GM23338 (cell line): ENCODE measurements around the gene CRADD. TPM values are rescaled to one million over a fixed set of nuclear protein-coding genes. Genes with fewer than 3 reads are reported as not detected.

Experiments used
- ATAC-seq: fragments of 200-7000 bp; cut with Tn5 transposase; 3 replicates; pipeline ENCODE4 v1.9.1; 2020
- DNase-seq: peaks from one replicate; pipeline ENCODE4 v3.0.0-alpha.2; 2015; ENCODE audit warnings: low spot score
- H2AFZ ChIP-seq: fragments of 200-600 bp; sonication (generic); 2 replicates; pipeline ENCODE4 v1.8.0; 2016; ENCODE audit warnings: antibody characterized with exemption, mild to moderate bottlenecking, moderate library complexity
- H3F3A ChIP-seq: fragments of 200-600 bp; sonication (generic); replicated peaks from 2 replicates; pipeline ENCODE4 v1.8.0; 2017; ENCODE audit warnings: antibody characterized with exemption, mixed run types, low read depth
- H3K27ac ChIP-seq: fragments of 200-600 bp; sonication (generic); 2 replicates; pipeline ENCODE4 v1.6.1; 2016; ENCODE audit warnings: low read depth
- H3K27me3 ChIP-seq: fragments of 200-600 bp; sonication (generic); 2 replicates; pipeline ENCODE4 v1.8.0; 2016; ENCODE audit warnings: mild to moderate bottlenecking, mixed run types, moderate library complexity; ENCODE audit not compliant: insufficient read depth
- H3K36me3 ChIP-seq: fragments of 200-600 bp; sonication (generic); 2 replicates; pipeline ENCODE4 v1.8.0; 2016; ENCODE audit warnings: mild to moderate bottlenecking; ENCODE audit not compliant: insufficient read depth
- H3K4me1 ChIP-seq: fragments of 200-600 bp; sonication (generic); 2 replicates; pipeline ENCODE4 v1.8.0; 2016; ENCODE audit warnings: mild to moderate bottlenecking, moderate library complexity; ENCODE audit not compliant: insufficient read depth
- H3K4me2 ChIP-seq: fragments of 200-600 bp; sonication (generic); 2 replicates; pipeline ENCODE4 v1.7.1; 2017; ENCODE audit warnings: mixed run types
- H3K4me3 ChIP-seq: fragments of 200-600 bp; sonication (generic); 2 replicates; pipeline ENCODE4 v1.6.1; 2016; ENCODE audit warnings: mixed run types
- H3K79me2 ChIP-seq: fragments of 200-600 bp; sonication (generic); replicated peaks from 2 replicates; pipeline ENCODE4 v1.8.0; 2017; ENCODE audit warnings: mild to moderate bottlenecking; ENCODE audit not compliant: insufficient read depth
- H3K9me2 ChIP-seq: fragments of 200-600 bp; sonication (generic); 2 replicates; pipeline ENCODE4 v1.8.0; 2017; ENCODE audit not compliant: insufficient read depth
- H4K20me1 ChIP-seq: fragments of 200-600 bp; sonication (generic); replicated peaks from 2 replicates; pipeline ENCODE4 v1.8.0; 2017; ENCODE audit warnings: mild to moderate bottlenecking; ENCODE audit not compliant: insufficient read depth
- H3K27ac Mint-ChIP-seq: 2 replicates; pipeline ENCODE4 v1.8.0; 2020; ENCODE audit warnings: inconsistent platforms, mild to moderate bottlenecking, moderate library complexity, mixed read lengths
- H3K27me3 Mint-ChIP-seq: 3 replicates; pipeline ENCODE4 v1.8.0; 2022; ENCODE audit warnings: low read depth, mild to moderate bottlenecking, moderate library complexity, mixed read lengths, inconsistent platforms; ENCODE audit not compliant: insufficient read depth, poor library complexity
- H3K36me3 Mint-ChIP-seq: 3 replicates; pipeline ENCODE4 v1.8.0; 2021; ENCODE audit warnings: low read depth, mild to moderate bottlenecking, inconsistent platforms, moderate library complexity, mixed read lengths
- H3K4me1 Mint-ChIP-seq: 3 replicates; pipeline ENCODE4 v1.8.0; 2020; ENCODE audit warnings: mild to moderate bottlenecking, inconsistent platforms, mixed read lengths
- H3K4me3 Mint-ChIP-seq: 3 replicates; pipeline ENCODE4 v1.8.0; 2021; ENCODE audit warnings: moderate library complexity, mild to moderate bottlenecking, inconsistent platforms, mixed read lengths
- H3K9me3 Mint-ChIP-seq: 3 replicates; pipeline ENCODE4 v1.8.0; 2020; ENCODE audit warnings: moderate library complexity, mild to moderate bottlenecking, inconsistent platforms, mixed read lengths
- CREB1 ChIP-seq: fragments of 250-450 bp; sonication (Bioruptor Pico); IDR thresholded peaks from 2 replicates; pipeline ENCODE4 v1.5.0; 2020; ENCODE audit warnings: low read depth, mild to moderate bottlenecking, moderate library complexity
- CTCF ChIP-seq, 2 experiments: fragments of 200-600 bp in 1 of 2; sonication (generic) in 1 of 2; conservative IDR thresholded peaks; 2 replicates each; pipeline versions ENCODE4 v1.5.1 to v1.6.1; 2016 to 2017; ENCODE audit warnings: antibody characterized with exemption in 2 of 2, low read depth in 2 of 2, mild to moderate bottlenecking in 2 of 2, moderate library complexity in 1 of 2
- ETS1 ChIP-seq: IDR thresholded peaks from 2 replicates; pipeline ENCODE4 v1.6.1; 2016; ENCODE audit warnings: antibody characterized with exemption
- EZH2phosphoT487 ChIP-seq: fragments of 200-600 bp; sonication (generic); IDR thresholded peaks from one replicate; pipeline ENCODE4 v1.8.1; 2018; ENCODE audit warnings: antibody characterized with exemption; ENCODE audit not compliant: unreplicated experiment
- POLR2AphosphoS5 ChIP-seq: IDR thresholded peaks from 2 replicates; pipeline ENCODE4 v1.6.1; 2016; ENCODE audit warnings: antibody characterized with exemption, low read depth
- REST ChIP-seq: IDR thresholded peaks from one replicate; pipeline ENCODE4 v1.6.1; 2018; ENCODE audit warnings: antibody characterized with exemption; ENCODE audit not compliant: unreplicated experiment
- STAT1 ChIP-seq: IDR thresholded peaks from one replicate; pipeline ENCODE4 v1.6.1; 2016; ENCODE audit warnings: antibody characterized with exemption; ENCODE audit not compliant: unreplicated experiment
- ZNF331 ChIP-seq: fragments of 250-450 bp; sonication (Bioruptor Pico); IDR thresholded peaks from 2 replicates; pipeline ENCODE4 v1.5.0; 2020; ENCODE audit warnings: low read depth, mild to moderate bottlenecking, moderate library complexity
- ZNF462 ChIP-seq: fragments of 250-450 bp; sonication (Bioruptor Pico); IDR thresholded peaks from 2 replicates; pipeline ENCODE4 v1.5.0; 2020; ENCODE audit warnings: mild to moderate bottlenecking, moderate library complexity
- polyA plus RNA-seq: library from polyadenylated mRNA; unstranded; fragments of >200 nt; fragmentation: Nextera tagmentation; extraction: Ambion mirVana; gene quantifications from 2 replicates; pipeline ENCODE4 v1.2.1, GENCODE V29; 2016
- total RNA-seq: library from RNA; depleted of rRNA; stranded (reverse); fragments of >200 nt; shearing (Covaris generic); gene quantifications from 2 replicates; pipeline ENCODE4 v1.2.3, GENCODE V29; 2014

CRADD gene
- total and polyA plus RNA-seq, 2 experiments from 2014 or later = 6.3 to 27.9 TPM

- H3K36me3 ChIP-seq = no peaks in the 10 kb centered on the region; the same call in 1 of the 2 replicates
- ATAC-seq = no peak
- DNase-seq = no peak
- H3K4me2 ChIP-seq = no peak overlapping the region
- peaks cover 3% of the 10 kb centered on the region for H3K27me3 Mint-ChIP-seq
- H3K9me2 ChIP-seq = no peaks in the 10 kb centered on the region; the same call in 1 of the 2 replicates
- no peaks in the 10 kb centered on the region for H4K20me1 ChIP-seq
- H3K4me1 Mint-ChIP-seq = no peaks in the 10 kb centered on the region
- no peaks in the 10 kb centered on the region for H3K4me1 ChIP-seq
- H3F3A ChIP-seq = no peaks in the 10 kb centered on the region
- TF ChIP-seq ZNF462 = no peak
- TF ChIP-seq REST = no peak
- TF ChIP-seq ZNF331 = no peak
- no peak for TF ChIP-seq EZH2phosphoT487
- TF ChIP-seq POLR2AphosphoS5 = no peak
- no peak for TF ChIP-seq ETS1
- no peak for TF ChIP-seq CTCF (conservative IDR thresholded peaks at IDR 0.05; ENCODE audit: low read depth in 2 of 2)
- TF ChIP-seq STAT1 = no peak
- no peak for TF ChIP-seq CREB1
- H3K36me3 Mint-ChIP-seq = peaks cover 8% of the 10 kb centered on the region; the same call in 2 of the 3 replicates
- H3K27me3 ChIP-seq = no peaks in the 10 kb centered on the region
- no peak overlapping the region for H3K4me3 Mint-ChIP-seq
- peaks cover 36% of the 10 kb centered on the region for H3K9me3 Mint-ChIP-seq
- no peak overlapping the region for H2AFZ ChIP-seq
- H3K4me3 ChIP-seq = no peak overlapping the region
- no peaks in the 10 kb centered on the region for H3K79me2 ChIP-seq
- no peak overlapping the region for H3K27ac Mint-ChIP-seq
- no peak overlapping the region for H3K27ac ChIP-seq
These were observed 198.0 kb downstream of the CRADD start for GRCh38 chr12:93875157-93875556.
